Astrocyte (in vitro differentiated cells and primary cell): Measurements from ENCODE around the gene LAMC1. TPM values are rescaled to one million over a fixed set of nuclear protein-coding genes. Genes with fewer than 3 reads are reported as not detected.

Experiments used
- DNase-seq: peaks from one replicate; pipeline ENCODE4 v3.0.0-alpha.2; 2010; ENCODE audit warnings: low read depth
- FAIRE-seq: peaks from 2 replicates; lab custom pipeline; 2011; peaks lifted over from hg19 to GRCh38; lab: Jason Lieb, UNC
- H2AFZ ChIP-seq: 2 replicates; pipeline ENCODE4 v1.6.0; 2012; ENCODE audit warnings: low read depth, low read length, inconsistent platforms
- H3K27ac ChIP-seq: 2 replicates; pipeline ENCODE4 v1.5.1; 2011; ENCODE audit warnings: low read depth, low read length, inconsistent platforms
- H3K27me3 ChIP-seq: 2 replicates; pipeline ENCODE4 v1.6.0; 2011; ENCODE audit warnings: low read length, inconsistent platforms; ENCODE audit not compliant: insufficient read depth
- H3K36me3 ChIP-seq: 2 replicates; pipeline ENCODE4 v1.5.1; 2011; ENCODE audit warnings: low read length, inconsistent platforms; ENCODE audit not compliant: insufficient read depth
- H3K4me1 ChIP-seq: 2 replicates; pipeline ENCODE4 v1.5.1; 2011; ENCODE audit warnings: low read length, inconsistent platforms; ENCODE audit not compliant: insufficient read depth
- H3K4me2 ChIP-seq: 2 replicates; pipeline ENCODE4 v1.6.0; 2012; ENCODE audit warnings: low read length, inconsistent platforms
- H3K4me3 ChIP-seq: 2 replicates; pipeline ENCODE4 v1.5.1; 2011; ENCODE audit warnings: low read depth, mild to moderate bottlenecking, low read length, inconsistent platforms; ENCODE audit not compliant: insufficient read depth
- H3K79me2 ChIP-seq: 2 replicates; pipeline ENCODE4 v1.6.0; 2012; ENCODE audit warnings: mild to moderate bottlenecking, low read length, inconsistent platforms; ENCODE audit not compliant: insufficient read depth
- H3K9ac ChIP-seq: 2 replicates; pipeline ENCODE4 v1.6.0; 2012; ENCODE audit warnings: mild to moderate bottlenecking, low read length, inconsistent platforms
- H3K9me3 ChIP-seq: 2 replicates; pipeline ENCODE4 v1.5.1; 2012; ENCODE audit warnings: low read depth, mild to moderate bottlenecking, low read length, inconsistent platforms; ENCODE audit not compliant: insufficient read depth
- H4K20me1 ChIP-seq: 2 replicates; pipeline ENCODE4 v1.6.0; 2012; ENCODE audit warnings: low read length, inconsistent platforms; ENCODE audit not compliant: insufficient read depth
- H3K27ac Mint-ChIP-seq: one replicate; pipeline ENCODE4 v1.8.0; 2021; ENCODE audit warnings: mild to moderate bottlenecking, mixed read lengths; ENCODE audit not compliant: unreplicated experiment
- H3K27me3 Mint-ChIP-seq: one replicate; pipeline ENCODE4 v1.8.0; 2021; ENCODE audit warnings: low read depth, mixed read lengths; ENCODE audit not compliant: unreplicated experiment
- H3K36me3 Mint-ChIP-seq: one replicate; pipeline ENCODE4 v1.8.0; 2021; ENCODE audit warnings: low read depth, mixed read lengths; ENCODE audit not compliant: unreplicated experiment
- H3K4me1 Mint-ChIP-seq: one replicate; pipeline ENCODE4 v1.8.0; 2021; ENCODE audit warnings: low read depth, mixed read lengths; ENCODE audit not compliant: unreplicated experiment
- H3K4me3 Mint-ChIP-seq: one replicate; pipeline ENCODE4 v1.8.0; 2021; ENCODE audit warnings: mild to moderate bottlenecking, moderate library complexity, mixed read lengths; ENCODE audit not compliant: unreplicated experiment
- H3K9me3 Mint-ChIP-seq: one replicate; pipeline ENCODE4 v1.8.0; 2021; ENCODE audit warnings: mild to moderate bottlenecking, mixed read lengths; ENCODE audit not compliant: unreplicated experiment
- CTCF ChIP-seq: IDR thresholded peaks from 2 replicates; pipeline ENCODE4 v1.5.1; 2011; ENCODE audit warnings: low read depth, mild to moderate bottlenecking, inconsistent platforms, low read length, moderate library complexity; ENCODE audit not compliant: insufficient read depth
- EZH2 ChIP-seq: IDR thresholded peaks from 2 replicates; pipeline ENCODE4 v1.6.1; 2012; ENCODE audit warnings: mild to moderate bottlenecking, low read length, inconsistent platforms; ENCODE audit not compliant: insufficient read depth
- total RNA-seq: library from RNA; stranded (reverse); gene quantifications from 2 replicates; pipeline ENCODE4 v1.2.1, GENCODE V29; 2021

The LAMC1 gene
- total RNA-seq, 1 donor from 2014 or later = 270 TPM

GRCh38 chr1:183093066-183093668 lies 69.9 kb downstream of the LAMC1 start:
- peak overlapping the region; percentile 83 for H3K27ac Mint-ChIP-seq
- Histone ChIP-seq H3K9me3 (no peaks in the 10 kb centered on the region), H3K79me2 (peaks cover 100% of the 10 kb centered on the region), H4K20me1 (peaks cover 97% of the 10 kb centered on the region), H3K4me3 (no peak overlapping the region), H3K4me2 (no peak overlapping the region), H3K27ac (no peak overlapping the region), H3K4me1 (peaks cover 35% of the 10 kb centered on the region), H3K27me3 (no peaks in the 10 kb centered on the region), H3K9ac (no peak overlapping the region), H3K36me3 (peaks cover under 1% of the 10 kb centered on the region), H2AFZ (no peak overlapping the region)
- H3K27me3 Mint-ChIP-seq = no peaks in the 10 kb centered on the region
- FAIRE-seq (no peak), DNase-seq (no peak)
- no peaks in the 10 kb centered on the region for H3K36me3 Mint-ChIP-seq
- TF ChIP-seq CTCF = no peak
- no peak for TF ChIP-seq EZH2
- peaks cover 44% of the 10 kb centered on the region for H3K4me1 Mint-ChIP-seq
- no peaks in the 10 kb centered on the region for H3K9me3 Mint-ChIP-seq
- no peak overlapping the region for H3K4me3 Mint-ChIP-seq

GRCh38 chr1:183093786-183094298 lies 70.6 kb downstream of the LAMC1 start:
- peak overlapping the region; percentile 24 for H3K4me3 Mint-ChIP-seq
- no peaks in the 10 kb centered on the region for H3K36me3 Mint-ChIP-seq
- Histone ChIP-seq H3K79me2 (peaks cover 100% of the 10 kb centered on the region), H4K20me1 (peaks cover 97% of the 10 kb centered on the region), H3K4me1 (peaks cover 35% of the 10 kb centered on the region), H3K4me2 (peak overlapping the region; percentile 16), H3K36me3 (peaks cover 3% of the 10 kb centered on the region), H3K4me3 (no peak overlapping the region), H3K9ac (no peak overlapping the region), H3K27ac (peak overlapping the region; percentile 22), H2AFZ (no peak overlapping the region), H3K27me3 (no peaks in the 10 kb centered on the region), H3K9me3 (no peaks in the 10 kb centered on the region)
- no peak for FAIRE-seq
- no peak for TF ChIP-seq CTCF
- TF ChIP-seq EZH2 = no peak
- H3K9me3 Mint-ChIP-seq = no peaks in the 10 kb centered on the region
- H3K27me3 Mint-ChIP-seq = no peaks in the 10 kb centered on the region
- peak; percentile 73 for DNase-seq
- peak overlapping the region; percentile 83 for H3K27ac Mint-ChIP-seq
- peaks cover 44% of the 10 kb centered on the region for H3K4me1 Mint-ChIP-seq

- H3K4me1 ChIP-seq = peaks cover 35% of the 10 kb centered on the region
- no peak for TF ChIP-seq CTCF
- no peak for TF ChIP-seq EZH2
- H2AFZ ChIP-seq = no peak overlapping the region
- peaks cover 97% of the 10 kb centered on the region for H4K20me1 ChIP-seq
- Mint-ChIP-seq H3K4me3 (peak overlapping the region; percentile 24), H3K9me3 (no peaks in the 10 kb centered on the region), H3K27me3 (no peaks in the 10 kb centered on the region), H3K4me1 (peaks cover 42% of the 10 kb centered on the region), H3K36me3 (no peaks in the 10 kb centered on the region), H3K27ac (peak overlapping the region; percentile 83)
- H3K4me2 ChIP-seq = peak overlapping the region; percentile 16
- H3K27me3 ChIP-seq = no peaks in the 10 kb centered on the region
- H3K4me3 ChIP-seq = no peak overlapping the region
- no peaks in the 10 kb centered on the region for H3K9me3 ChIP-seq
- H3K36me3 ChIP-seq = peaks cover 3% of the 10 kb centered on the region
- peaks cover 100% of the 10 kb centered on the region for H3K79me2 ChIP-seq
- DNase-seq (no peak), FAIRE-seq (no peak)
- no peak overlapping the region for H3K9ac ChIP-seq
- H3K27ac ChIP-seq = no peak overlapping the region
Measured at GRCh38 chr1:183094351-183094750, 71.1 kb downstream of the LAMC1 start.
